ENCODE results near the gene FNDC11. TPM values are rescaled to one million over a fixed set of nuclear protein-coding genes. Genes with fewer than 3 reads are reported as not detected.

The FNDC11 gene
- total and polyA plus RNA-seq, 2 of the 13 experiments (the other 11 are each of a cell fraction or from before 2014, with no cell fraction given) = 0.07 TPM; not detected in 1

GRCh38 chr20:63574156-63574828 lies 20.3 kb downstream of the FNDC11 start, which contains the start of gene HELZ2 (continued):
- no peak; the same call in 1 of the 2 replicates for TF ChIP-seq THAP7 (CRISPR knock-in tag; IDR thresholded peaks at IDR 0.05)
- TF ChIP-seq SRSF1 (optimal IDR thresholded peaks at IDR 0.05; ENCODE audit: low read depth, low read length) = no peak
- TF ChIP-seq ZNF670 (CRISPR knock-in tag; IDR thresholded peaks at IDR 0.05; ENCODE audit: borderline replicate concordance) = no peak
- TF ChIP-seq HCFC1 (IDR thresholded peaks at IDR 0.05; ENCODE audit: low read depth, low read length) = no peak
- TF ChIP-seq ZBTB37 (CRISPR knock-in tag; IDR thresholded peaks at IDR 0.05) = no peak
- TF ChIP-seq SMYD3 (CRISPR knock-in tag; IDR thresholded peaks at IDR 0.05) = no peak
- TF ChIP-seq ZNF503 (CRISPR knock-in tag; IDR thresholded peaks at IDR 0.05) = no peak
- TF ChIP-seq MTERF4 (CRISPR knock-in tag; IDR thresholded peaks at IDR 0.05) = 0 out of 2 replicates have a peak, but pooled peaks have one; percentile 32
- 0 out of 2 replicates have a peak, but pooled peaks have one; percentile 75 for TF ChIP-seq HNRNPL (IDR thresholded peaks at IDR 0.05; ENCODE audit: low read depth, low read length)
- peak; percentile 89 for TF ChIP-seq ARHGAP35 (CRISPR knock-in tag; IDR thresholded peaks at IDR 0.05; ENCODE audit: borderline replicate concordance)
- no peak for TF ChIP-seq TEAD2 (CRISPR knock-in tag; IDR thresholded peaks at IDR 0.05)
- no peak for TF ChIP-seq TCF7L2 (IDR thresholded peaks at IDR 0.05; ENCODE audit: low read depth, low read length)
- TF ChIP-seq CEBPB (IDR thresholded peaks at IDR 0.05; ENCODE audit: borderline replicate concordance, low read depth, low read length) = no peak
- TF ChIP-seq MIER3 (CRISPR knock-in tag; IDR thresholded peaks at IDR 0.05; ENCODE audit: borderline replicate concordance) = no peak
- TF ChIP-seq AHR (CRISPR knock-in tag; IDR thresholded peaks at IDR 0.05) = 0 out of 2 replicates have a peak, but pooled peaks have one; percentile 18
- TF ChIP-seq U2AF2 (IDR thresholded peaks at IDR 0.05; ENCODE audit: low read depth, low read length) = no peak
- TF ChIP-seq ZNF142 (CRISPR knock-in tag; IDR thresholded peaks at IDR 0.05) = no peak
- no peak; the same call in 1 of the 2 replicates for TF ChIP-seq ISX (CRISPR knock-in tag; conservative IDR thresholded peaks at IDR 0.05)
- TF ChIP-seq ZNF598 (CRISPR knock-in tag; IDR thresholded peaks at IDR 0.05; ENCODE audit: borderline replicate concordance) = no peak

Measured in HepG2 (cell line).